GM19351 (cell line): ENCODE measurements around the gene FBXW10B.
"Not testable (repeated sequence)": the region's sequence is repeated elsewhere in the genome, so short reads cannot be mapped to it uniquely, and the experiment has no call there.

Source experiments
- ATAC-seq: cut with Tn5 transposase; IDR thresholded peaks from one replicate; pipeline ENCODE4 v1.9.1; 2021; ENCODE audit warnings: mild to moderate bottlenecking, moderate library complexity; ENCODE audit not compliant: unreplicated experiment

Gene FBXW10B

DNA sequence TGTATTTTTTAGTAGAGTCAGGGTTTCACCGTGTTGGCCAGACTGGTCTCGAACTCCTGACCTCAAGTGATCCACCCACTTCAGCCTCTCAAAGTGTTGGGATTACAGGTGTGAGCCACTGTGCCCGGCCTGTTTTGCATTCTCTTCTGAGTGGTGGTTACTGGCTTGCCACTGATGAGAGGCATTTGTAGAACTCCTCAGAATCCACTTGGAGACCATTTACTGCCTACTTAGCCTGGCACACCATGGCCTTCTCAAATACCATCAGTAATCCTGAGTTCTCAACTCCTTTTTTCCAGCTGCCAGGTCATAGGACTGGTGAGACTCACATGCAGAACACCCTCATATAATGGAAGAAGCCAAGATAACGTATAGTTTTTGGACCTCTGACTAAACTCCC, 22.5 kb upstream of the FBXW10B start:
- not testable (repeated sequence) for ATAC-seq

DNA sequence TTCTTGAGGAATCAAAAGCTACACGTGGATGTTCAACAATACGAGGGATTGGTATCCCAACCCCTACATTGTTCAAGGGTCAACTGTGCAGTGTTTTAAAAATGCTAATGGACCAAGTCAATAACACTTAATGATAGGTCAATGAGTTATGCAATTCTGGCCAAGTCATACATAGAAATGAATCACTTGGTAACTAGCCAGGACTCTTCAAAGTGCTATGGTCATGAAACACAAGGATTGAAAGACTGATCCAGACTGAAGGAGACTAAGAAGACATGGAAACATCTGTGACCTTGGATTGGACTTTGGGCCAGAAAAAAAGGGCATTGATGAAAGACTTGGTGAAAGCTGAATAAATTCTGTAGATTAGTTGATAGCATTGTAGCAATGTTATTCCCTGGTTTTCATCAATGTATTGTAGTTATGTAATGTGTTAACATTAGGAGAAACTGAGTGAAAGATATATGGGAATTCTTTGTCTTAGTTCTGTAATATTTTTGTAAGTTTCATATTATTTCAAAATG, 11.5 kb upstream of the FBXW10B start:
- not testable (repeated sequence) for ATAC-seq

DNA sequence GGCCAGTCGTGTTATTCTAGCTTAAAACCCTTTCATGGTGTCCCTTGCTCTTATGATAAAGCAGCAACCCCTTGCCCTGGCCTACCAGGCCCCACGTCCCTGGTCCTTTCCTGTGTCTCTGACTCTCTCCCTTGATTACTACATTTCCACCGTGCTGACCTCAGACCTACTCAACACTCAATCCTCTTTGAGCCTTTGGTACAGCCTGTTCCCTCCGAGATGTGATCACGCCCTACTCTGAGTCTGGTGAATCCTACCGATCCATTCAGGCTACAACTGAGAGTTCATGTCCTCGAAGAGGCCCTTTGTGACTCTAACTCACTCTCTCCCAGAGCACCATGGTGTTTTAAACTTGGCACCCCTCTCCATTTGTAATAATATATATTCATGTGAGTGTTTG, 10.5 kb upstream of the FBXW10B start:
- not testable (repeated sequence) for ATAC-seq

DNA sequence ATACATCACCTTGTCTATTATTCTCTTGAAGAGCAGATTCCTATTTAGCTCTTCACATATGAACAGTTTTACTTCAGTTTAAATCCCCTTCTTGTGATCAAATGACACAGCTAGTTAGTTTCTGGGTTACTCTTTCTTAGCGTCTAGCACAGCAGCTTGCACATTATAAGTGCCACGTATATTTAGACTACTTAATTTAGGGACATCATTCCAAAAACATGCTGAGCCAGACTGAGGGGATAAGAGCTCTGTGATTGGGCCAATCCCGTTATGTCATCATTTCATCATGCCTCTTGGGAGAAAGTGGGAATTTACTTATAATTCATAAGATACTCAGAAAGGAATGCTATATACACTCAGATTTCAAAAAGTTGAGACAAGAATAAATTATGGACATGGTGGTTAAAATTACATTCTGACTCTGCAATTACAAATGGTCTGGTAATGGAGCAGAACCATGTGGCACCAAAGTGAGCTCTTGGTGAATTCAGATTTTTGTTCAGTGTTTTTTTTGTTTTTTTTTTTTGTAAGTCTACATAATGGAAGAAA, 4.2 kb upstream of the FBXW10B start:
- ATAC-seq = not testable (repeated sequence)

DNA sequence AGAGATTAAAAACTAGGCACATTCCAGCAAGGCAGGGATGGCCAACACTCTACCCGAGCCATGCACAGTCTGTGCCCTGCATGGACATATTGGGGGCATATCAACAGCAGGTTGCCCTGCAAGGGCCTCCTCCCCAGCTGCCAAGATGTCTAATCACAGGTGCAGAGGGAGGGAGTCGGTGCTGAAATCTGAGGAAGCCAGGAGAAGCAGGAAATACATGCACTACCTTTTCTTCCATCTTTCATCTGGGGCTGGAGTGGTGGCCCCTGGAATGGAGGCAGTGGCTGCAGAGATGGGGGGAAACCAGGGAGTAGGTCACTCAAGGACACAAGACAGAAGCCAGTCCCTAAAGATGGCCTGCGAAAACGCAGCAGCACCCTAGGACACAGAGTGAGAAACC, 3.8 kb upstream of the FBXW10B start:
- ATAC-seq = not testable (repeated sequence)

DNA sequence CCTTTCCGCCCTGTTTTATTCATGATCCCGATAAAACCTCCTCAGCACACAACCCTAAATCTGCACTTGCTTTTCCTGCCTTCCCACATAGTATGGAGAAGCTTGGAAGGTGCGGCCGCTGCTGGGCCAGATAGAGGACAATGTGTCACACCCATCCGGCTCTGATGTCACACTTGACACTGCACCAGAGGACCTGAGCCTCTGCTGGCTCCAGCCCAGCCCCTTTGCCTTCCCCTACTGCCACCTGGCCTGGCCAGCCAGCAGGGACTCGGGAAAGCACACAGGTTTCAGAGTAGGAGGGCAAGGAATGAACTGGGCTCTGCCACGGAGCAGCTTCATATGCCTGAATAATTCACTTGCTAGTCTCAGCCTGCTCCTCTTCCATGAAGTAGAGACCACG, 2.6 kb upstream of the FBXW10B start:
- ATAC-seq = not testable (repeated sequence)

DNA sequence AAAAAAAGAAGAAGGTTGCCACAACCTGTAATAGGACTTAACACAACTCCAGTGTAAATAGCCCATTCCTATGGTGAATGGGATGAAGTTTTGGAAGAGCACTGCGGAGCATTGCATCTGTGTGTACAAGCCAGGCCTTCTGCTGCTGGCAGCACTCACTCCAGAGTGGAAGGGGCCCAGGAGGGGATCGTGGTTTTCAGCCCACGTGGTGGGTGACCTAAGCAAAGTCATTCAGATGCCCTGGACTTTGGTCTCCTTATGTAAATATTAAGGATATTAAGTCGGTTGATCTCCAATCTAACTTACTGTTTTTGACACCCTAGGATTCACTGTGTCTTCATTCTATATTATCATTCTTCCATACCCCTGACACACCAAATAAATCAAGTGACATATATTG, 2.7 kb downstream of the FBXW10B start:
- not testable (repeated sequence) for ATAC-seq

DNA sequence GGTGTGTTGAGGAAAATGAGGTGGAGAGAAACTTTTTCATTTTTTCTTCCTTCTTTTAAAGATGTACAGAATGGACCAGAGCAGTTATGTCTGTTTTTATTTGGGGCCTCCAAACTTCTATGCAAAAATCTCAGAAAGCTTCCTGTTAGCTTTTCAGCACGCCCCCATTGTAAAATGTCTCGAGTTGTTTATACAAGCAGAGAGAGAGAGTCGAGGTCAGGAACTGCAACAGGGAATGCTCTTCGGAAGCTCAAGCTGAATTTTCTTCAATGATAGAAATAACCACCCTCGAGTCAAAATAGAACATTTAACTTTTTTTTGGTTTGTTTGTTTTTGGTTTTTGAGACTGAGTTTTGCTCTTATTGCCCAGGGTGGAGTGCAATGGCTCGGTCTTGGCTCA, 3.7 kb downstream of the FBXW10B start:
- ATAC-seq = not testable (repeated sequence)

DNA sequence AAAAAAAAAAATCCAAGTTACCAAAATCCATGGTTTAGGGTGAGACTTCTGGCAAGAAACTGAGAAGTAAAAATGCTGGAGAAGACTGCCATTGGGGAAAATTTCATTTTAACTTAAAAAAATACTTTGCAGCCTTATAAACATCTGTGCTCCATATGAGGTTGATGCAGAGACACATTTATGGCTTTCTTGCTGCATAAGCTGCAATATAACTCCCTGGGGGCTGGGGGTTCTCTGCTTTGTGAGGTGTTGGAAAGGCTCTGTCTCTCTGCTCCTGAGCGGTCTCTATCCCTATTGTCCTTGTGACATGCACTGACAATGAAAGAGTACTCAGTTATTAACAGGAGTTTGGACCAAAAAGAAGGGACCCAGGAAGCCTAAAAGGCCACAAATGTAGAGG, 6.4 kb downstream of the FBXW10B start:
- ATAC-seq = not testable (repeated sequence)

DNA sequence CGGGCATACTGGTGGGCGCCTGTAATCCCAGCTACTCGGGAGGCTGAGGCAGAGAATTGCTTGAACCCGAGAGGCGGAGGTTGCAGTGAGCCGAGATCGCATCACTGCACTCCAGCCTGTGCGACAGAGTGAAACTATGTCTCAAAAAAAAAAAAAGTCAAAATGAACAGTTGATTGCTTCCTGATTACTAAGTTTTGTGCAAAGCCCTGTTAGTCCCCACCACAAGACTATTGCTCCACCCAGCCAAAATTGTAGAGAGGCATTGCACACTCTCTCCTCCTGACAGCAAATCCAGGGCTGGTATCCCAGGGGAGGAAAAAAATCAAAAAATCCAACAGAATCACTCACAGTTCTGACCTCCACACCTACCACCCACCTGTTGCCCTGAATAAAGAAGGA, 26.5 kb downstream of the FBXW10B start:
- ATAC-seq = not testable (repeated sequence)

DNA sequence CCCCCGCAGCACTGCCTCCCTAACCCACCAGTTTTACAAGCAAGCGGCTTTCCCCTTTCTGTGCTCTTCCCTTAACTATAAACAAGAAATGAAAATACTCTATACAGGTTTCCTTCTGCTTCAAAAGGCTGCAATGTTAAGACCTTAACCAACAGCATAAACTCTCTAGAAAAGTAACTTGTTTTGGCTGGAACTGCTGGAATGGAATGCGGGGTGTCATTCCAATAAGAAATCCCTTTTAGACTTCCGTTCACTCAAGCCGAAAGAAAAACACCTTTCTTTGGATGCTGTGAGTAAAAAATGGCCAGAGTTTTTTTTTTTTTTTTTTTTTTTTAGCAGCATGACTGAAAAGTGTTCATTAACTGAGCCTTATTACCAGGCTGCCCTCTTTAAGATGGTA, 27.5 kb downstream of the FBXW10B start:
- not testable (repeated sequence) for ATAC-seq

DNA sequence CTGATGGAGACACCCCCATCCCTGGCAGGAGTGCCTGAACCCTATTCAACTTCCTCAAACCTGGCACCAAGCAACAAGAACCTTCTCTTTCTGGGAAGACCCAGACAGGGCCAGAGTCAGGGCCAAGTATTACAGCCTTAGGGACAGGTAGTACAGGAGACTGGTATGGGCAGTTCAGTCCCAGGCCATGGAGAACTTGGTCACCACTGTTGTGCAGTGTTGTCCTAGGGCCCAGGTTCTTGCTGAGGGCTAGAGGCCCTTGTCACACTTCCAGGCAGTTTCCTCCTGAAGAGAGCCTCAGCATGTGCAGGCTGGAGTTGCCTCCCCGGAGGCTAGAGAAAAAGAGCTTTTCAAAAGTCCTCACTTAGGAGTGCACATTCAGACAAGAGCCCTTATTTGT, 28.7 kb downstream of the FBXW10B start:
- ATAC-seq = not testable (repeated sequence)

DNA sequence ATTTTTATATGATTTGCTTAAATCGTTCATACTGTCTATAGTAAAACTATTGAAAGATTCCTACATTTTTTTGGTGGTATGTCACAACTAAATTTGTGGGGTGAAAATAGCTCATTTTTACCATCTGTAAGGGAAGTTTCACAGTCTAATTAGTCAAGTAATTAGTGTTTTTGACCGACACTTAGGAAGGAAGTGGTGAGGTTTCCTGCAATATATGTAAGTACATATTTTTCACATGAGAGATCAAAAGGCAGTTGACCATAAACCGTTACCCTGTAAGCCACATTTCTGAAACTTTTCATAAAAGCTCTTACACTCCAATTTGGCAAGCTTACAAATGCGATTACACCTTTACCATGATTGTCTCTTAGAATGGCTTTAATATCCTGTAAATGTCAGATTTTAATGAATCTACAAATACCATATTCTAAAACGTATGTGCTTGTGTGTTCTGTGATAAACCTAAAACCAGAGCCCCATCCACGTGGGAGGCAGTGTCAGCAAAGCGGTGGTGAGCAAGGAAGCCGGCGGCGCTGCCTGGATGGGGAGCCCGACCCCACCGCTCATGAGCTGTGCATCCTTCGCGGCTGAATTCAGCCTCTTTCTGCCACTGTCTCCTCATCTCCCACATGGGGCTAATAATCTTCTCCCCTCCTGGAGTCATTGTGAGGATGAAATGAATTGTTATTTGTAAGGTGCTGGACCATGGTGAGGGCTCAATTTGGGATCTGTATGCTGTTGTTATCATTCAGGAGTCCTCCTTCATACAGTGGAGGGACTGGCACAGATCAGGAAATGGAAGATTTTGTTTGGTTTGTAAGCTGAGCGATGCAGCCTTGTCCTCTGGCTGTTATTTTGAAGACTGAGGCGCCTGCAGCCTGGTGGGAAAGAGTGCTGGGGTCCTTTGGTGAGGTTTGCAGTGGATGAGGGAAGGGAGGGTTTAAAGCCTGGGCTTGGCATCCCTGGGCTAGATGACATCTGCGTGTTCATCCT, 29.7 kb downstream of the FBXW10B start:
- peak; percentile 90 for ATAC-seq

DNA sequence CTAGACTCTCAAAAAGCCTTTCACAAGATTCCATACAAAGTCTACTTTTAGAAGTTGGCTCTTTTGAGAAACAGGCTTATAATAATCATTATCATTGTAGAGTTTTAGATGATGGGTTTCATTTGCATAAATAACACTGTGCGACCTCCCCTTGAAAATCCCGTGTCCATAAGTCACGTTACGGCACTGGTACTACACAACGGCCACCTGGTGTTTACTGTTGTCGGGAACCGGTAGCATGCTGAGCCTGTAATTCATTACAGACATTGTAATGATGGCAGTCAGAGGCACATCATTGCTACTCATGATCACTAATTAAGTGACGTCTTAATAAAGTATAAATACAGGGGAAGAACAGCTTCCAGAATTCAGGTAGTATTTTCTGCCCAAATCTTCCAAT, 31.5 kb downstream of the FBXW10B start:
- not testable (repeated sequence) for ATAC-seq

DNA sequence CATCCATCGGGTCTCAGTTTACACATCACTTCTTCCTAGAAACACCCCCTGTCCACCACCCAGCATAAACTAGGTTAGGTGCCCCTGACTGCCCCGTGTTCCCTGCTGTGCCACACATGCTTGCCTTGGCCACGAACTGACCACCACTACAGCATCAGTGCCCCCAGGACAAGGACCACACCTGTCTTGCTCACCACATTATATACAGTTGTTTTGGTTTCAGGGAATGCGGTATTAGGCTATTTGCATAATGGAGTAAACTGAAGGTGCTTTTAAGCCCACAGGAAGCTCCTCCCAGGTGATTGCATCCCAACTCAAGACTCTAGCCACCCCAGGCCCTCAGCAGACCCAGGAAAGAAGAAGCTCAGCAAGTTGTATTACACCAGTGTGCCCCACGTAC, 36.2 kb downstream of the FBXW10B start:
- ATAC-seq = not testable (repeated sequence)

DNA sequence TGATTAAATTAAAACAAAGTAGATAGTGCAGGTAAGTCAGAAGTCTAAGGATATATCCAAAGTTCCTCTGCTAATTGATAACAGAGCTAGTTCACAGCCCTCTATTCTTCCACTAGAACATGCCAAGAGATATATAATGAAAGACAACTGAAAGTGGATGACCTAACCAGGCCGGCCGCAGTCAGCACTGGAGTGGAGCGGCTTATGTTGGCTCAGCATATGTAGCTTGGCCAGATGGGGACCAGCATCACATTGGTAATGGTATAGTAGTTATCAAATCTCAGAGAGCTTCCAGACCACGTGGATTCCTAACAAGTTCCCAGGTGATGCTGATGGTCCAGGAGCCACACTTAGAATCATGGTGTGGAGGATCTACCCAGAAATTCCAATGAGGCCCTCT, 38.0 kb downstream of the FBXW10B start:
- ATAC-seq = not testable (repeated sequence)

DNA sequence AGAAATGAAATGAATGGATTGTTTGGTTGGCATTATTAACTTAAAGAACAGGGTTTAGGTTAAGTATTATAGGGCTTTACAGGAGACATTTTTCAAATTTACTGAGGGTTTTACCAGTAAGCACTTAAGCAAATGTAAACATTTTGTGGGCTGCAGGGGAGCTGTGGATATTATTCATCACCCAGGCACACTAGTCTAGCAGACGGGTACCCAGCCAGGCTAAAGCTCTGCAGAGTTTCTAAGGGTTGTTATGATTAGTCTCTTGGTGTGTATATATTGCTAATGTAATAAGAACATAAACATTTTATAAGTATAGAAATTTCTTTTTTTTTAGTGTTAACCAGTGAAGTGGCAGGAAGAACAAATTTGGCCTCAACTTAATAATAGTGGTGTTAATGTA, 42.7 kb downstream of the FBXW10B start:
- ATAC-seq = not testable (repeated sequence)

DNA sequence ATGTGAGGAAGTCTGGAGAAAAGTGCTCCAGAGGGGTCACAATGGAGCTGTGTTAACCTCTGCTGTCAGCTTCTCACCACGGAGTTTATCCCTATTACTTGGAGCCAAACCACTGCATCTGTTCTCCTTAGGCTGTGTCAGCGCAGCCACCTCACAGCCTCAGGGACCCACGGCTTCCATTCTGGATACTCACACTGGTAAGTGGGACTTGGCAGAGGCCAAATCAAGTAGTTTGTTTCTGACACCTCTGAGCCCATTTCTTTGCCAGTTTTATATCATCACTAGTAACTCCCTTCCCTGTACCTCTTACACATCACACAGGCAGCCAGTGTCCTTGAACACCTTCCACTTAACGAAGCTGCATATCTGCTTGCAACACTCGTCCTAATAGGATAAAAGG, 44.8 kb downstream of the FBXW10B start:
- ATAC-seq = not testable (repeated sequence)

DNA sequence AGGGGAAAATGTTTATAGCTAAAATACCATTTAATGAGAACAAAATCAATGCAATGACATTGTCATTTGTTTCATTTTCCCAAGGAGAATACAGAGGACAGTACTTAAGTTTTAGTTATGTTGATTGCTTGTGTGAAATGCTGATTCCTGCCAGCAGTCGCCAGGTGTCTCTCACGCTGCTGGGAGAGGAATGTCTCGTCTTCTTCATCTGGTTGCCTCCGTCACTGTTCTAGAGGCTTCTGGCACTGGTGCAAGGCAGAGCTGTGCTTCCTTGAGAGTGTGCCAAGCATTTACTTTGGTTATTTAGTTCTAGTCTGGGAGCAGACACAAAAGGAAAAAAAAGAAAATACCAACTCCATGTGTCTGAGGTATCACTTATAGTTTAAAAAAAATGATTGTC, 45.6 kb downstream of the FBXW10B start:
- not testable (repeated sequence) for ATAC-seq
